Left lung (tissue), 10 donors: ENCODE measurements around the gene LITAF. TPM values are rescaled to one million over a fixed set of nuclear protein-coding genes. Genes with fewer than 3 reads are reported as not detected.

ENCODE experiments used
- ATAC-seq: fragments of 200-7000 bp; cut with Tn5 transposase; one replicate; pipeline ENCODE4 v1.9.1; 2020; ENCODE audit warnings: moderate library complexity
- DNase-seq, 4 donors: peaks; one replicate each; pipeline ENCODE4 v3.0.0-alpha.2; 2013 to 2020
- H3K27ac ChIP-seq, 2 donors: fragments of 200-600 bp; sonication (generic) in 1 of 2; one replicate each; pipeline versions ENCODE4 v1.5.0 to v1.8.0; 2020 to 2021
- H3K27me3 ChIP-seq, 2 donors: fragments of 200-600 bp; sonication (generic) in 1 of 2; one replicate each; pipeline versions ENCODE4 v1.5.0 to v1.8.0; 2020 to 2021
- H3K36me3 ChIP-seq, 2 donors: fragments of 200-600 bp; sonication (generic) in 1 of 2; one replicate each; pipeline versions ENCODE4 v1.5.0 to v1.8.0; 2020 to 2021
- H3K4me1 ChIP-seq, 2 donors: fragments of 200-600 bp; one replicate each; pipeline ENCODE4 v1.8.0; 2021
- H3K4me3 ChIP-seq, 2 donors: fragments of 200-600 bp; sonication (generic) in 1 of 2; one replicate each; pipeline versions ENCODE4 v1.5.0 to v1.8.0; 2020 to 2021; ENCODE audit warnings: mild to moderate bottlenecking in 1 of 2
- H3K9me3 ChIP-seq, 2 donors: fragments of 200-600 bp; sonication (generic) in 1 of 2; one replicate each; pipeline versions ENCODE4 v1.5.0 to v1.8.0; 2020 to 2021
- CTCF ChIP-seq, 2 donors: fragments of 200-600 bp; sonication (generic) in 1 of 2; IDR thresholded peaks; one replicate each; pipeline versions ENCODE4 v1.5.0 to v1.8.0; 2021; ENCODE audit warnings: antibody characterized with exemption in 2 of 2
- intact Hi-C, 2 donors: fragments of 100-400 bp; cut with DNase I; formaldehyde crosslinking; loops; one replicate each; pipeline versions ENCODE4 v1.11.2 to v1.14.2; 2022
- polyA plus RNA-seq, 6 donors: library from polyadenylated mRNA; unstranded; fragments of 120-200 nt; gene quantifications; one replicate each; pipeline ENCODE4 v1.2.1, GENCODE V29; 2013; ENCODE audit not compliant: insufficient read length in 6 of 6
- total RNA-seq, 2 donors: library from RNA; stranded (reverse); fragmentation: NEBNext Ultra II Directional; extraction: Animal tissue kit (Norgen Biotek cat#: 25700); gene quantifications; one replicate each; pipeline ENCODE4 v1.2.1, GENCODE V29; 2021
- donor health status: DM: no; HTN: yes; CAD: no.
- donor health status: DM: no; HTN: no; CAD: no.

LITAF gene
- total and polyA plus RNA-seq, 8 donors, result 117 to 277 (median 125) TPM

GRCh38 chr16:11536104-11536866 is 50.4 kb downstream of the LITAF start:
- DNase-seq (no peak), ATAC-seq (no peak)
- no peak for TF ChIP-seq CTCF (IDR thresholded peaks at IDR 0.05)
- intact Hi-C loops, result loop anchor here in 1 of 2 donors (5.0 kb wide), 1 partner anchor 176 kb away; no protein-coding TSS in a partner anchor
- Histone ChIP-seq H3K27me3 (no peaks in the 10 kb centered on the region), H3K9me3 (no peaks in the 10 kb centered on the region), H3K36me3 (no peaks in the 10 kb centered on the region), H3K4me1 (peaks cover 0 to 6% of the 10 kb centered on the region in 2 donors), H3K27ac (no peak overlapping the region), H3K4me3 (no peak overlapping the region)

- DNase-seq (no peak), ATAC-seq (no peak)
- H3K4me1 ChIP-seq, result peaks cover 0 to 5% of the 10 kb centered on the region in 2 donors
- H3K36me3 ChIP-seq, result no peaks in the 10 kb centered on the region
- H3K9me3 ChIP-seq, result no peaks in the 10 kb centered on the region
- intact Hi-C loops, result loop anchor here in 1 of 2 donors (5.0 kb wide), 1 partner anchor 177 kb away; no protein-coding TSS in a partner anchor
- TF ChIP-seq CTCF (IDR thresholded peaks at IDR 0.05), result no peak
- H3K27me3 ChIP-seq, result no peaks in the 10 kb centered on the region
- H3K27ac ChIP-seq, result no peak overlapping the region
- H3K4me3 ChIP-seq, result no peak overlapping the region
Measured at GRCh38 chr16:11535494-11535893, 51.2 kb downstream of the LITAF start.

- H3K9me3 ChIP-seq, result no peaks in the 10 kb centered on the region
- no peak overlapping the region for H3K27ac ChIP-seq
- DNase-seq (no peak), ATAC-seq (no peak)
- no peaks in the 10 kb centered on the region for H3K4me1 ChIP-seq
- no peak for TF ChIP-seq CTCF (IDR thresholded peaks at IDR 0.05)
- no peak overlapping the region for H3K4me3 ChIP-seq
- H3K27me3 ChIP-seq, result no peaks in the 10 kb centered on the region
- H3K36me3 ChIP-seq, result no peaks in the 10 kb centered on the region
- intact Hi-C loops, result loop anchor here in 1 of 2 donors (5.0 kb wide), 1 partner anchor 108 kb away; no protein-coding TSS in a partner anchor
Measured at GRCh38 chr16:11534262-11534661, 52.5 kb downstream of the LITAF start.

GRCh38 chr16:11533588-11533987 is 53.1 kb downstream of the LITAF start:
- H3K4me3 ChIP-seq, result no peak overlapping the region
- H3K27me3 ChIP-seq, result no peaks in the 10 kb centered on the region
- H3K4me1 ChIP-seq, result no peaks in the 10 kb centered on the region
- no peaks in the 10 kb centered on the region for H3K36me3 ChIP-seq
- H3K27ac ChIP-seq, result no peak overlapping the region
- no peak for TF ChIP-seq CTCF (IDR thresholded peaks at IDR 0.05)
- ATAC-seq (no peak), DNase-seq (no peak)
- H3K9me3 ChIP-seq, result no peaks in the 10 kb centered on the region
- intact Hi-C loops, result loop anchor here in 1 of 2 donors (5.0 kb wide), 1 partner anchor 109 kb away; no protein-coding TSS in a partner anchor

- DNase-seq, result no peak
- Histone ChIP-seq H3K4me1 (no peaks in the 10 kb centered on the region), H3K27me3 (peaks cover 0 to 17% of the 10 kb centered on the region in 2 donors), H3K27ac (no peak overlapping the region), H3K9me3 (no peaks in the 10 kb centered on the region), H3K36me3 (no peaks in the 10 kb centered on the region), H3K4me3 (no peak overlapping the region)
- no peak for TF ChIP-seq CTCF (IDR thresholded peaks at IDR 0.05)
- intact Hi-C loops, result loop anchor here in 1 of 2 donors (5.0 kb wide), 1 partner anchor 112 kb away; no protein-coding TSS in a partner anchor
- no peak for ATAC-seq
Measured at GRCh38 chr16:11530171-11530940, 56.4 kb downstream of the LITAF start.
